ENCODE data around the gene SLC40A1.

The SLC40A1 gene

GRCh38 chr2:189514104-189514503 is 66.5 kb downstream of the SLC40A1 start:
- H3K27me3 ChIP-seq = no peaks in the 10 kb centered on the region
- peak overlapping the region in 7 of 11 experiments; percentile 11 to 91 (median 84); a peak in 12 of 22 replicates for H3K27ac ChIP-seq
- TF ChIP-seq Cebpa-rat (IDR thresholded peaks at IDR 0.05) = peak in 4 of 11 experiments; percentile 32 to 72 (median 54); a peak in 3 of 22 replicates
- H3K36me3 ChIP-seq = no peaks in the 10 kb centered on the region
- H3K9ac ChIP-seq = peak overlapping the region in 5 of 11 experiments; percentile 61 to 72 (median 68); a peak in 9 of 22 replicates
- peaks cover 0 to 25% (median 0%) of the 10 kb centered on the region in 11 experiments; a peak in 7 of 22 replicates for H3K9me3 ChIP-seq (replicated peaks in 1 of 11)
- peaks cover 0 to 84% (median 15%) of the 10 kb centered on the region in 10 experiments; a peak in 10 of 20 replicates for H3K4me1 ChIP-seq
- H3K4me3 ChIP-seq = no peak overlapping the region
- peak overlapping the region in 5 of 11 experiments; percentile 53 to 94 (median 79); a peak in 10 of 22 replicates for H3K4me2 ChIP-seq
- H4K20me1 ChIP-seq = no peaks in the 10 kb centered on the region

DNA sequence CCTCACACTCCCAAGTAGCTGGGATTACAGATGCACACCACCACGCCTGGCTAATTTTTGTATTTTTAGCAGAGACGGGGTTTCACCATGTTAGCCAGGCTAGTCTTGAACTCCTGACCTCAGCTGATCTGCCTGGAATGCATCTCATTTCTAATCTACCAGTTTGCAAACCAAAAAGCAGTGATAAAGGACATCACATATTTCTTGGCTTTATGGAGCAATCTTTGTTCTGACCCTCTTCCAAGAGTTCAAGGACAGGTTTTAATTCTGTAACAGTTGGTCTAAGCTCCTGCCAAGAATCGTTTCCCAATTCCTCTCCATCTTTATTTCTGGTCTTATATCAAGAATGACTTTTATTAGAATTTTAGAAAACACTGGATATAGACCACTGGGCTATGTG is 67.7 kb downstream of the SLC40A1 start:
- peaks cover 0 to 24% (median 0%) of the 10 kb centered on the region in 11 experiments; a peak in 7 of 22 replicates for H3K9me3 ChIP-seq (replicated peaks in 1 of 11)
- peak overlapping the region in 6 of 11 experiments; percentile 44 to 91 (median 85); a peak in 10 of 22 replicates for H3K27ac ChIP-seq
- peak overlapping the region in 5 of 11 experiments; percentile 53 to 94 (median 79); a peak in 9 of 22 replicates for H3K4me2 ChIP-seq
- no peaks in the 10 kb centered on the region for H3K36me3 ChIP-seq
- H3K9ac ChIP-seq = peak overlapping the region in 2 of 11 experiments; percentile 64 to 68; a peak in 1 of 22 replicates
- H4K20me1 ChIP-seq = no peaks in the 10 kb centered on the region
- no peak for TF ChIP-seq Cebpa-rat (IDR thresholded peaks at IDR 0.05)
- H3K27me3 ChIP-seq = no peaks in the 10 kb centered on the region
- H3K4me1 ChIP-seq = peaks cover 0 to 74% (median 15%) of the 10 kb centered on the region in 10 experiments; a peak in 10 of 20 replicates
- no peak overlapping the region for H3K4me3 ChIP-seq

- Histone ChIP-seq H3K4me1 (peaks cover 0 to 71% (median 15%) of the 10 kb centered on the region in 10 experiments; a peak in 10 of 20 replicates), H3K4me3 (no peak overlapping the region), H3K27ac (peak overlapping the region in 4 of 11 experiments; percentile 60 to 91 (median 85); a peak in 7 of 22 replicates), H4K20me1 (no peaks in the 10 kb centered on the region), H3K9ac (0 out of 22 replicates have a peak overlapping the region, but pooled peaks of 1 of the 11 experiments have one; percentile 39), H3K36me3 (no peaks in the 10 kb centered on the region), H3K9me3 (replicated peaks in 1 of 11) (peaks cover 0 to 15% (median 0%) of the 10 kb centered on the region in 11 experiments; a peak in 6 of 22 replicates), H3K4me2 (peak overlapping the region in 3 of 11 experiments; percentile 79 to 94 (median 85); a peak in 4 of 22 replicates), H3K27me3 (no peaks in the 10 kb centered on the region)
- no peak for TF ChIP-seq Cebpa-rat (IDR thresholded peaks at IDR 0.05)
Observed at GRCh38 chr2:189511960-189512319, 68.6 kb downstream of the SLC40A1 start.

DNA sequence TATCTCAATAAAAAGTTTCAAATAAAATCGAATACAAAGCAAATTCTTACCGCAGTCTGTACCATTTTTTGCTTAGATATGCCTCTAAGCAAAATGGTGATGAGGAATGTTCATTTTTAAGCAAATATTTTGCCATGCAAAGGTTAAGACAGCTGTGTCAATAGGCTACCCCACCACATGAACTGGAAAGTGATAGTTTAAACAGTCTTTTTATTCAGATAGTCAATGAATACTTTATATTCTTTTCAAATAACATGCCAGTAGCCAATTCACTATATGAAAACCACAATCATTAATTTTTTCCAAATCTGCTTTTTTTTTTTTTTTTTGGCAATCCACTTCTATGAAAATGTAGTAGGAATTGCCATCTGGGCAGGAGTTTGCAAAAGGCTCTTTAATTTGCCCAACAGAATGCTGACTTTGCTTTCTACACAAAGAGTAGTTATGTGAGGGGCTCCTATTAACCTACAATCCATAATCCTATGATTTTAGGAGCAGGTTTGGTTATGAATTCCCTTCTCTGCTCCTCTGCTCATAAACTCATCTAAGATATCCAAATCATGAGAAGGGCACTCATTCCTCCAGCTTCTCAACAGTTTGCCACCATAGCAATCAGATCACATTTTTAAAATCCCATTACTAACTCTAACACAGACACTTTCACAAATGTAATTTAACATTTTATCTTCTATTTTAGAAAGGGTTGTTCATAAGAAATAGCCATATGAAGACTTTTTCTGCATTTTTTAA is 69.2 kb downstream of the SLC40A1 start:
- Histone ChIP-seq H3K9me3 (replicated peaks in 1 of 11) (peaks cover 0 to 15% (median 0%) of the 10 kb centered on the region in 11 experiments; a peak in 3 of 22 replicates), H3K4me1 (peaks cover 0 to 71% (median 15%) of the 10 kb centered on the region in 10 experiments; a peak in 10 of 20 replicates), H3K36me3 (no peaks in the 10 kb centered on the region), H4K20me1 (no peaks in the 10 kb centered on the region), H3K27me3 (no peaks in the 10 kb centered on the region), H3K9ac (no peak overlapping the region), H3K27ac (peak overlapping the region in 4 of 11 experiments; percentile 60 to 91 (median 85); a peak in 5 of 22 replicates), H3K4me3 (no peak overlapping the region), H3K4me2 (peak overlapping the region in 3 of 11 experiments; percentile 79 to 94 (median 85); a peak in 5 of 22 replicates)
- no peak for TF ChIP-seq Cebpa-rat (IDR thresholded peaks at IDR 0.05)
